ENCODE measurements around the gene HGFAC. TPM values are rescaled to one million over a fixed set of nuclear protein-coding genes. Genes with fewer than 3 reads are reported as not detected.
"Not testable (repeated sequence)": the region's sequence is repeated elsewhere in the genome, so short reads cannot be mapped to it uniquely, and the experiment has no call there.

The HGFAC gene
- polyA plus RNA-seq, 3 donors = 0.24 to 0.46 TPM; not detected in 1

DNA sequence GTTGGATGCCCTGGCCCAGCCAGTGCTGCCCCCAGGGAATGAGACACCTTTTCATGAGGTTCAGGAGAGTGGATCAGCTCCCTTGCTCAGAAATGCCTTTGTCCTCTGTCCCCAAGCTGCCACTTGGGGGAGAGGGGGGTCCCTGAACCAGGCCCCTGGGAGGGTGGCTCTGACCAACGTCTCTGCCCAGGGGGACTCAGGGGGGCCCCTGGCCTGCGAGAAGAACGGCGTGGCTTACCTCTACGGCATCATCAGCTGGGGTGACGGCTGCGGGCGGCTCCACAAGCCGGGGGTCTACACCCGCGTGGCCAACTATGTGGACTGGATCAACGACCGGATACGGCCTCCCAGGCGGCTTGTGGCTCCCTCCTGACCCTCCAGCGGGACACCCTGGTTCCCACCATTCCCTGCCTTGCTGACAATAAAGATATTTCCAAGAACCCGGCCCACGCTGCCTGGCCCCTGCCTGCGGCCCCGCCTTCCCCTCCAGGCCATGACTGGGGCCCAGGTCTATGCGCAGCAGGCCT, 7.3 kb downstream of the HGFAC start:
- H3K27ac ChIP-seq (ENCODE audit: low read depth, low read length) = no peak overlapping the region
- WGBS, 3 donors = 89 to 97% (median 92%) methylated on average over 20 to 21 of the region's 21 CpGs

DNA sequence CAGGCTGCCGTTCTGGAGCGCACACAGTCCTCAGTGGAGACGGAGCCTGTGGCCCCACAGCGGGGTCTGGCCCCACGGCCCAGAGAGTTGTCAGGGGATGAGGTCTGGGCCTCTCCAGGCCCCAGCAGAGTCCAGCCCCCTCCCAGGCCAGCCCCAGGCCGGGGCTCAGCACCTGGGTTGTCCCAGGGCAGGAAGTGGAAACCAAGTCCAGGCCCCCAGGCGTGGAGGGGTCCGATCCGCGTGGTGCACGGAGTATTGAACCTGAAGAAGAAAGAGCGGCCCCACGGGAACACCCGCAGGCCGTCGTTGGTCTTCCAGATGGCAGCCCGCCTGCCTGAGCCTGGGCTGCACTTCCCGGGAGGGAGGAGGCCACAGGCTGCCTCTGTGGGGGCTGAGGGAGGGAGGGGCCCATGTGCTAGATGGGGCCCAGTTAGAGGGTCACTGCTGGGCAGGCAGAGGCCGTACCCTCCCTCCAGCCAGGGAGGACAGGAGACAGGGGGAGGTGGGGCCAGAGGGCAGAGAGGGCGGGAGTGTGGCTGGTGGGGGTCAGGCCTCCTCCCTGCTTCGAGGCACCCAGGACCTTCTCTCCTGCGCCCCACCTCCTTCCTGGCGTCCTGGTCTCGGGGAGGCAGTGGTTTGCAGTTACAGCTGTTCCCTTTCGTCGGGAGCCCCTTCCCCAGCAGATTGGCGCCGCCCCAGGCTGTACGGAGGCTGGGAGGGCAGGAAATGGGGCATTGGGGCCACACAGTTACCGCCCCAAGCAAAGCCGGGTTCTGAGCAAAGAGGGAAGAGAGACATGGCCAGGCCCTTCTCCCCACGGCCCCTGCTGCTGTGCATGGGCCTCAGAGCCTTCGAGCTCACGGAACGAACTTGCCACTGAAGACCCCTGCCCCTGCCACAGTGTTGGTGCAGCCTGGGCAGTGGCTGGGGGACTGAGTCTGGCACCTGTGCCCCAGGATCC, 8.1 kb downstream of the HGFAC start:
- 68 to 87% (median 70%) methylated on average over 33 to 35 of the region's 35 CpGs for WGBS, 3 donors

DNA sequence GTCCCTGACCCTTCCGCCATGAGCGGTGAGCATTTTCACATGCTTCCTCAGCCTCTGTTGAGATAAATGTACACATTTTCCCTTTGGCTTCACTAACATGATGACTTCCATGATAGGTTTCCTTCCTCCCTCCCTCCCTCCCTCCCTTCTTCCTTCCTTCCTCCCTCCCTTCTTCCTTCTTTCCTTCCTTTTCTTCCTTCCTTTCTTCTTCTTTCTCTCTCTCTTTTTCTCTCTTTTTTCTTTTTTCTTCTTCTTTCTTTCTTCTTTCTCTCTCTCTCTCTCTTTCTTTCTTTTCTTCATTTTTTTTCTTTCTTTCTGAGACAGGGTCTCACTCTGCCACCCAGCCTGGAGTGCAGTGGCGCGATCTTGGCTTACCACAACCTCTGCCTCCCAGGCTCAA, 8.9 kb downstream of the HGFAC start:
- WGBS, 3 donors = 96 to 100% (median 97%) methylated on average over 4 of the region's 4 CpGs
- H3K27ac ChIP-seq (ENCODE audit: low read depth, low read length) = no peak overlapping the region

More for the DNA sequence above, 8.1 kb downstream of the HGFAC start:
- H3K27ac ChIP-seq (ENCODE audit: low read depth, low read length) = no peak overlapping the region

DNA sequence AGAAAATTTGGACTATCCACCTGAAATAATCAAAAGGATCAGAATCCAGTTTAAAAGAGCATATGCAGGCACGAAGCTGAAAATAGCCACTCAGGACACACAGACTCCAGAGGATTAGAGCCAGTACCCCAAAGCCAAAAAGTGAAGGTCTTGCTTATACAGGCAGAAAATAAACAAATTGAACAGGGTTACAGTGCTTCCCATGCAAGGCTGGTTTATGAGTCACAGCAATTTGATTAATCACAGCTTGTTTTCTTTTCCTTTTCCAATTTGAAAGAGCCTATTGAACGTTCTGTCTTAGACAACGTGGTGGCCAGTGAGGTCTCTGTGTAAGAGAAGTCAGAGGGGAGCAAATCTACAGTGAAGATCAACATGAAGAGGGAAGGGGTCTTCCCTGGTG, 10.2 kb downstream of the HGFAC start:
- H3K27ac ChIP-seq (ENCODE audit: low read depth, low read length) = no peak overlapping the region

DNA sequence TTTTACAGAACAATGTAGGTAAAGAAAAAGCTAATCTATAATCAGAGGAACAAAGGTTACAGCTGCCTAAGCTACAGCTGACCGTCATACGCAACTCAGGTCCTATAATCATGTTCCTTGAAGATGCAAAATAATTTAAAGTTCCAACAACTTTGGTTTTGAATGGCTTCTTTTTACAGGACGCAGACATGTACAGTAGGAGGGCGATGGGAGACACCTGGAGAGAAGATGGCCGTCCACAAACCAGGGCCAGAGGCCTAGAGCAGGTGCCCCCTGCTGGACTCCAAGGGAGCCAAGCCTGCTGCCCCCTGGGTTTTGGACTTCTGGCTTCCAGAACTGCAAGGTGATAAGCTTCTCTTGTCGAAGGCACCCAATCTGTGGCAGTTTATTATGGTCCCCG, 10.6 kb downstream of the HGFAC start:
- H3K27ac ChIP-seq (ENCODE audit: low read depth, low read length) = no peak overlapping the region
- WGBS, 3 donors = 63 to 82% (median 81%) methylated on average over 7 of the region's 7 CpGs

More for the DNA sequence above, 10.2 kb downstream of the HGFAC start:
- WGBS, 3 donors = 16 to 64% (median 42%) methylated on average over 3 of the region's 3 CpGs

DNA sequence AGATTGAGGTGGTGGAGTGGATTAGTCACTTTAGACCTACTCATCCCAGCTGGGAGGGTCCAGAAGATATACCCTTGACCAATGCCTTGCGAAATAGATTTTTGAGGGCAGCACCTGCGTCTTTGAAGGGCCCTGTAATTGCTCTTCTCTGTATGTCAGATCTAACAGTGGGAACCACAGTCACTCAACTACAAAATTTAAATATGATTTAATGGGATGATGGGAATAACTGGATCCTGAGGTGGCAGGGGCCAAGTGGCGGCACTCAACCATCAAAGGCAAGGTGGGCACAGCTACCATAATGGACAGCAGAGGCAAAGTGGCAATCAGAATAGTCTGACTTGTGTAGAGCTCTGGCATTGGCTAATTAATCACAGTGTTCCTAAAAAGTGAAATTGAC, 13.8 kb downstream of the HGFAC start:
- 87 to 91% (median 90%) methylated on average over 3 of the region's 3 CpGs for WGBS, 3 donors

DNA sequence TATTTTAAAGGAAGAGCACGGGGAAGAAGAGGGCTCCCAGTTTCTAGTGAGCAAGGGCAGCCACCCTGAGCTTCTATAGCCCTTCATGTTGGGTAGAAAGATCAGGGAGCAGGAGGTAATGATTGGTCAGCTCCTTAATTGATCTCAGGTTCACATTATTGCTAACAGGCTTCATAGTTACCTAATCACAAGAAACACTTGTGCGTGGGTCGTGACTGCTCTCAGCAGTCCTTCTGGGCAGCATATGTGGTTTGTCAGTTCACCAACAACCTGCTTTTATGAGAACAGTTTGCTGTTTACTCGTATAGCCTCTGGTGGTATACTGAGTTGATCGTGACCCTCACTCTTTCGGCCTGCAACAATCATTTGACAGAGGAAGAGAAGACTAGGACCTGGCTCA, 16.6 kb downstream of the HGFAC start:
- H3K27ac ChIP-seq (ENCODE audit: low read depth, low read length) = no peak overlapping the region
- WGBS, 3 donors = 85 to 95% (median 87%) methylated on average over 6 of the region's 6 CpGs

More for the DNA sequence above, 13.8 kb downstream of the HGFAC start:
- not testable (repeated sequence) for H3K27ac ChIP-seq (ENCODE audit: low read depth, low read length)

DNA sequence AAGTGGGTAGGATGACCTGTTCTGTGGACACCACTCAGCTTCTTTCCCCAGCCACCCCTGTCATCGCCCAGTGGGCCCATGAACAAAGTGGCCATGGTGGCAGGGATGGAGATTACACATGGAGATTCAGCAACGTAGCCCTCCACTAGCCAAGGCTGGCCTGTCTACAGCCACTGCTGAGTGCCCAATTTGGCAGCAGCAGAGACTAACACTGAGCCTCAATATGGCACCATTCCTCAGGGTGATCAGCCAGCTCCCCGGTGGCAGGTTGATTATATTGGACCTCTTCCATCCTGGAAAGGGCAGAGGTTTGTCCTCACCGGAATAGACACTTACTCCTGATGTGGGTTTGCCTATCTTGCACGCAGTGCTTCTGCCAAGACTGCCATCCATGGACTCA, 17.4 kb downstream of the HGFAC start:
- not testable (repeated sequence) for H3K27ac ChIP-seq (ENCODE audit: low read depth, low read length)
- WGBS, 3 donors = 85 to 91% (median 87%) methylated on average over 5 of the region's 5 CpGs

DNA sequence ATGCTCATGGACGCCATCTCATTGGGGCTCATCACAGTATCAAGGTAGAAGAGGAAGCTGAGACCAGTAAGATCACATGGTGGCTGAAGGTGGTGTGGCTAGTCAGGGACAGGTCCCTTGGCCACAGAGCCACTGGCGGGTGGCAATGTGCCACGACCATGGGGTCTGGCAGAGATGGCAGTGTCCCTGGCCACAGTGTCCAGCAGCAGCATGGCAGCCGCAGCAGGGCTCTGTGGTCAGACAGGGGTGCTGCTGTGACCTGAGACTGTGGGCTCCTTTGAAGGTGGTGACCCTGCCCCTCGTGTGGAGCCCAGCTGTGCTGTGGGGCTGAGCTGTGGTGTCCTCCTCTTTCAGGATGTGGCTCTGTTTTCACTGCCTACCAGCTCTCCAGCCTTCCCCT, 19.2 kb downstream of the HGFAC start:
- no peak overlapping the region for H3K27ac ChIP-seq (ENCODE audit: low read depth, low read length)
- 80 to 87% (median 85%) methylated on average over 5 of the region's 5 CpGs for WGBS, 3 donors

DNA sequence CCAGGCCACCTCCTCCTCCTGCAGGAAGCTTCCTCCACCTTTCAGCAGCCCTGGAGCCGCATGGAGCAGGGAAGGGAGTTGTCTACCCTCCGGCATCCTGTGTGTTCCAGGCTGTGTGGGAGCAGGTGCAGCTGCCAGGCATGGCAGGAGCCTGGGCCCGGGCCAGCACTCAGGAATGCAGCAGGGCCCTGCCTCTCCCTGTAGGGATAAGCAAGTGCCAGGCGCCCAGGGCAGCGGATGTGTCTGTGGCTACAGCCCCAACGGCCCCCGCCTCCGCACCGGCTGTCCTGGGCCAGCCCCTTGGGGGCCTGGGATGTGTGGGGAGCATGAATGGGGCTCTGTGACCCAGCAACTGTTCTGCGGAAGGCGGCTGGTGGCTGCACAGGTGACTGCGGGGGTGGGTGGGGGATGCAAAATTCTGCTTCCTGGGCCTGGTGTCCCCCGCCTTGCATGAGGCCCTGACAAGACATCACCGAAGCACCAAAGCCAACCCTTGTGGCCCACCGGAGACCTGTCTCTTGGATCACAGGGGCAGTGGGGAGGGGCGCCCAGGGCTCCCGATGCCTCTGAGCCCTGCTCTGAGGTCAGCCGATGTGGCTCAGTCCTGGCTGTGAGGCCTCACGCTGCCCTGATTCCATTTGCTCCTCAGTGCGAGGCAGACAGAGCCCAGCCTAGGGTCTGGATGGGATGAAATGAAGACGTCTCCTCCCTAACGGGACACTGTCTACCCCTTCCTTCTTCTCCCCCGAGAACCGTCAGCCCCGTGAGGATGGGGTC, 19.9 kb downstream of the HGFAC start:
- H3K27ac ChIP-seq (ENCODE audit: low read depth, low read length) = no peak overlapping the region
- WGBS, 3 donors = 35 to 76% (median 73%) methylated on average over 23 to 25 of the region's 25 CpGs

DNA sequence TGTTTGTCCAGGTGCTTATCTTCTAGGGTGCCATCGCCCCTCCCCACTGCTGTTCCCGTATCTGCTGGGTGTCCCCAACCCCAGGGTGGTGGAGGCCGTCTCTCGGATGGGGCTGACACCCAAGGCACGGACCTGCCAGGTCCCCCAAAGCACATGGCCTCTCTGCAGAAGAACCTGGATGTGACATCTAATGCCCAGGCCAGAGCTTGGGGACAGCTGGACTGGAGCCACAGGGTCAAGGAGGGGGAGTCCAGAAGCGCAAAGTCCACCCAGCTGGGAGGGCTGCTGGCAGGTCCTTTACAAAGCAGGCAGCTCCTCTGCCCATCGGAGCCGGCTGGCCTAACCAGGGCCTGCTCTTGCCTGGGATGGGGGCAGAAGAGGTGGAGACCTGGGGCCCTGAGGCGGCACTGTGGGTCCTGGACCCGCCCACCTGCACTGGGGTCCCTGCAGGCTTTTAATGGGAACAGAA, 20.6 kb downstream of the HGFAC start:
- H3K27ac ChIP-seq (ENCODE audit: low read depth, low read length) = no peak overlapping the region
- WGBS, 3 donors = 50 to 85% (median 79%) methylated on average over 10 of the region's 10 CpGs

DNA sequence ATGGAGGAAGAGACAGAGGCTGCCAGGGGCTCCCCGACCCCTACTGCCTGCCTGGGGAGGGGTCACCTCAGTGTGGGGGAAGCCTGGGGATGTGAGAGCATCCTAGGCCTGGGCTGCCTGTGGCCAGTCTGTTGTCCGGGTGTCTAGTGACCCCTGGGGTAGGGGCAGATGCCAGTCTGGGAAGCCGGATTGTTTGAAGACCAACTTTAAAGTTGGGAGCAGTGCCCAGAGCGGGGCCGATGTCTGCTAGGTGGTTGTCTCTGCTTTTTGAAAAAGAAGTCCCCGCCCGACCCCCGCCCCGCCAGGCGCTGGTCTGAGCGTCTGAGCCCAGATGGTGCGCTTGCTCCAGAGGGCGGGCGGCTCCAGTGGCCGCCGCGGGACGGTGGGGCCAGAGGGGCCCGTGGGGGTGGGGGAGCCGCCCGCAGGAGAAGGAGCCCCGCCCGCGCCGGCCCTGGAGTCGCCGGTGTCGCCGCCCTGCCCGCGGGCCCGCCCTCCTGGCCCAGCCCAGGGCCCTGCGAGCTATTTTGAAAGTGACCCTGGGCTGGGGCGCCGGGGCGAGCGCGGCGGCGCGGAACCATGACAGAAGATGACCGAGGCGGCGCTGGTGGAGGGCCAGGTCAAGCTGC, 21.1 kb downstream of the HGFAC start, which contains the start of gene DOK7:
Gene DOK7 (plus strand): TSS at position 517 of the 626 bp plus-strand sequence. CDS start 70 bp downstream, at position 587.
- H3K27ac ChIP-seq (ENCODE audit: low read depth, low read length) = no peak within 1 kb of the TSS

DNA sequence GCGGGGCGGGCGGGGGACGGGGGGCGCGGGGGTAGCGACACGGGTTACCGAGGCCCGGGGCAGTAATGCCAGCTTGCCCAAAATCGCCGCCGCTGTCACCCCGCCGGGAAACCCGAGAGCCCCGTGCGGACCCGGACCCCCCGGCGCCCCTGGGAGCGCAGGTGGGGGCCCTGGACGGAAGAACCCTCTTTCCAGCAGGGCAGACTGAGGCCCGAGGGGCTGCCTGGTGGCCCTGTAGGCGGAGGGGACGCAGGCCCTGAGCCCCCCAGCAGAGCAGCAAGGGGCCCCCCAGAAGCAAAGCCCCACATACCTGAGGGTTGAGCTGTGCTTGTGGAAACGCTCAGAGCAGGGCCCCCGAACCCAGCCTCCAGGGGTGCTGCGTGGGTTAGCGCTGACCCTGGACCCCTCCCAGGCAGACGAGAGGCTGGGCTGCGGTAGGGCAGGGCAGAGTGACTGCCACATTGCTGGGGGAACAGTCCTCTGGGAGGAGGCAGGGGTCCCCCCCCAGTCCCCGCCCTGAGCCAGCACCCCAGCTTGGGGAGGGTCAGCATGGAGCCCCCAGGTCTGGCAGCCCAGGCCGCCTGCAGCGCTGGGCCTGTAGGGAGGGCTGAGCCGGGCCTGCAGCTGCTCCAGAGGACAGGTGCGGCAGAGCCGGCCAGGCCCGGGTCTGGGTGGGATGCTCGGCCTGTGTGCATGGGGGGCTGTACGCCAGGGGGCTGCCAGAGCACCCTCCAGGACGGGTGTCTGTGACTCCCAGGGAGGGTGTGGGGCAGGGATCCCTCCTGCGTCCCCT, 22.0 kb downstream of the HGFAC start:
- 38 to 62% (median 53%) methylated on average over 28 to 42 of the region's 43 CpGs for WGBS, 3 donors
- H3K27ac ChIP-seq (ENCODE audit: low read depth, low read length) = no peak overlapping the region

More for the DNA sequence above, 21.1 kb downstream of the HGFAC start, which contains the start of gene DOK7:
- WGBS, 3 donors = 6 to 11% (median 8%) methylated on average over 29 to 44 of the region's 44 CpGs

DNA sequence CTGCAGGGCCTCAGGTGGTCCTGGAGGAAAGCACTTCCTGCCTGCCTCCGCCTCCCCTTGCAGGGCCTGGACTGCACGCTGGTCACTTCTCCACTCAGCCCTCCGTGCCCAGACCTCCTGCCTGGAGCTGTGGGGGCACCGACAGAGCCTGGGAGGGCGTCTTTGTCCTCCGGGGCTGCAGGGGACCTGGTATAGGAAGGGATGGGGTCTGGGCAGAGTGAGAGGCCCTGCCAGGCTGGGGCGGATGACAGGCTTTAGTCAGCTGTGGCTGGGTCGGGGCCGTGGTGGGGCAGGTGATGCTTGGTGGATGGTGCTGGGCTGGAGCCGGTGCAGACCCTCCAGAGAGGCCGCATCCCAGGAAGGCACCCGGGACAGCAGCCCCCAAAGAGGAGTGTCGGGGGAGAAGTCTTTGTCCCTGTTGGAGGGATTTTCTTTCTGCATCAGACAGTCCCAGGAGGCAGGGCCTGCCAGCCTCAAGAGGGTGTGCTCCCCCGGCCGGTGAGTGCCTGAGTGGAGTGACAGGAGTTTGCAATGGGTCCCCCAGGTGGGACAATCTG, 22.7 kb downstream of the HGFAC start:
- WGBS, 3 donors = 82 to 89% (median 85%) methylated on average over 14 to 15 of the region's 15 CpGs
- H3K27ac ChIP-seq (ENCODE audit: low read depth, low read length) = no peak overlapping the region

DNA sequence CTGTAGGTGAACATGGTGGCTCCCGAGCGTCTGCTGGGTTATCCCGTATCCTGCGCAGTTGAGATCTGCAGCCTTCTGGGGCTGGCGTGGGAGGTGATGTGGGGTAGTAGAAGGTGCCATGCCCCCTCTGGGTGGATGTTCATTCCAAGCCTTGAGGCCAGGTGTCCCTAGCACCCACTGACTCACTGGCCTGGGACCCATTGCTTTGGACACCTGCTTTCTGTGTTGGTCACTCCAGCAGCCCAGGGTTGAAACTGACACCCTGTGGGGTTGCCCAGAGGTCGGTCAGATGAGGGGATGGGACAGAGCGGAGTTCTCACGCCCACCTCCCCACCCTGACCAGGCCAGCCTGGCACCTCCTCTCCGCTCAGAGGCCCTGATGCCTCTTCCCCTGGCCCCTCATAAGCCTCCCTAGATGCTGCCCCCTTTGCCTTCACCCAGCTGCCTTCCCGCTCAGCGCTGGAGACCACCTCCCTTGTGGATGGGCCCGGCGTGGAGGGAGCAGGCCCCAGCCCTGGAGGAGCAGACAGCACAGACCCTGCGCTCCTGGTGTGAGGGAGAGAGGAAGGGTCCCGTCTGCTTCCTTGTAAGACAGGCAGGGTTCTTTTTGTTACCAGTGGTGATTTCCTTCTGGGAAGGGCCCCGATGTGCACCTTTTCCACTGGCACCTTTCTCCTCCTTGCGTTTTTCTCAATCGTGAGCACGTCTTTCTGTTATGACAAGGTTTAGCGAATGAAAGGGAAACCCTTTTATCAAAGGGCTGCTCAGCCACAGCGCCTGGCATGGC, 23.3 kb downstream of the HGFAC start:
- no peak overlapping the region for H3K27ac ChIP-seq (ENCODE audit: low read depth, low read length)

More for the DNA sequence above, 23.3 kb downstream of the HGFAC start:
- WGBS, 3 donors = 91 to 94% (median 94%) methylated on average over 21 of the region's 21 CpGs
